Measurements from ENCODE around the gene FHIP1A. TPM values are rescaled to one million over a fixed set of nuclear protein-coding genes. Genes with fewer than 3 reads are reported as not detected.

Gene FHIP1A
- total and polyA plus RNA-seq, 7 experiments from 2014 or later: 0.05 to 2.7 (median 1.9) TPM; not detected in 2

DNA sequence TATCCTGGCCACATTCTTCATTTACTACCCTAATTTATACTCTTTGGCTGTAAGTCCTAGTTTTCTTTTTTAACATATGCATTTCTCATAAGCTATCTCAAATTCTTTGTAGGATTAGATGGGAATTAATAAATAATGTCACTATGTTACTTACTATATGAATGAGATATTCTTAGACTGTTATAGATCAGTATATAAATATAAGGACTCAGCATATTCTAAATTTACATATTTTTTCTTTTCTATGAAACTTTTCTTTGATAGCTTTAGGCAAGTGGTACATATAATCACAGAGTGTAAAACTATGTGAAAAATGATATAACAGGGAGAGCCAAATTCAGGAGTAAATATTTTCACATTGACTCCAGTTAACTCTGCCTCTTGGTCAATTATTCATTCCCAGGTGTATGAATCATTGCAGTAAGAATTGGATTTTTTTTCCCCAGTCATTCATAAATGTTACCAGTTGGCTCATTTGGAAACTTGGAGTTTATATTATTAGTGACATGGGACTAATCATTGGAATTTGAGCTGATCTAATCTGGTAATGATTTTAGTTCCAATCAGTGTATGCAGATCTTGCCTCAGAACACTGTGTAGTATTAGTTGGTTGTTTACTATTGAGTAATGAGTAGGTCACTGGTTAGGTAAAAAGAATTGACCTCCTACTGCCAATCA is 25.3 kb downstream of the FHIP1A start:
- no peaks in the 10 kb centered on the region for H3K27me3 ChIP-seq (ENCODE audit: control insufficient read depth in 2 of 2, insufficient read depth in 2 of 2, low read length in 2 of 2)
- peaks cover 0 to 16% (median 4%) of the 10 kb centered on the region in 5 donors for H3K27me3 Mint-ChIP-seq
- intact Hi-C loops (cut with micrococcal nuclease): no loop called here
- CTCF ChIA-PET: no interaction called here
- no peak for DNase-seq
- no peak overlapping the region for H3K27ac Mint-ChIP-seq
- H3K4me1 Mint-ChIP-seq: peaks cover 0 to 4% (median 0%) of the 10 kb centered on the region in 7 donors
- POLR2A ChIA-PET: no interaction called here
- H3K9me3 ChIP-seq (ENCODE audit: control insufficient read depth in 2 of 3, low read length in 3 of 3): no peaks in the 10 kb centered on the region
- no peak for ATAC-seq
- H3K4me1 ChIP-seq (ENCODE audit: control insufficient read depth in 2 of 2, insufficient read depth in 2 of 2, low read length in 2 of 2): no peaks in the 10 kb centered on the region
- no peak overlapping the region for H3K4me3 Mint-ChIP-seq
- no peak overlapping the region for H3K4me3 ChIP-seq (ENCODE audit: low read length)
- H3K9me3 Mint-ChIP-seq: peaks cover 0 to 4% (median 0%) of the 10 kb centered on the region in 11 donors
- H3K36me3 Mint-ChIP-seq: peaks cover 0 to 4% (median 0%) of the 10 kb centered on the region in 5 donors
- H3K27ac ChIP-seq (ENCODE audit: low read depth, low read length): no peak overlapping the region
- no peaks in the 10 kb centered on the region for H3K36me3 ChIP-seq (ENCODE audit: control insufficient read depth in 2 of 3, insufficient read depth in 3 of 3, low read length in 3 of 3)

- Mint-ChIP-seq H3K27me3 (peaks cover 0 to 25% (median 5%) of the 10 kb centered on the region in 5 donors), H3K9me3 (peaks cover 0 to 4% (median 0%) of the 10 kb centered on the region in 11 donors), H3K4me3 (no peak overlapping the region), H3K27ac (no peak overlapping the region), H3K4me1 (no peaks in the 10 kb centered on the region), H3K36me3 (peaks cover 0 to 4% (median 0%) of the 10 kb centered on the region in 5 donors)
- Histone ChIP-seq H3K4me3 (ENCODE audit: low read length) (no peak overlapping the region), H3K36me3 (ENCODE audit: control insufficient read depth in 2 of 3, insufficient read depth in 3 of 3, low read length in 3 of 3) (no peaks in the 10 kb centered on the region), H3K27me3 (ENCODE audit: control insufficient read depth in 2 of 2, insufficient read depth in 2 of 2, low read length in 2 of 2) (no peaks in the 10 kb centered on the region), H3K9me3 (ENCODE audit: control insufficient read depth in 2 of 3, low read length in 3 of 3) (no peaks in the 10 kb centered on the region), H3K27ac (ENCODE audit: low read depth, low read length) (no peak overlapping the region), H3K4me1 (ENCODE audit: control insufficient read depth in 2 of 2, insufficient read depth in 2 of 2, low read length in 2 of 2) (no peaks in the 10 kb centered on the region)
- ChIA-PET POLR2A (no interaction called here), CTCF (no interaction called here)
- no peak for DNase-seq
- ATAC-seq: no peak
- intact Hi-C loops (cut with micrococcal nuclease): no loop called here
These were observed 27.1 kb downstream of the FHIP1A start for GRCh38 chr4:151436093-151436518.

GRCh38 chr4:151437505-151437904 is 28.5 kb downstream of the FHIP1A start:
- Mint-ChIP-seq H3K36me3 (peaks cover 0 to 4% (median 0%) of the 10 kb centered on the region in 5 donors), H3K27ac (no peak overlapping the region), H3K4me3 (no peak overlapping the region), H3K27me3 (peaks cover 0 to 24% (median 5%) of the 10 kb centered on the region in 5 donors), H3K9me3 (peaks cover 0 to 2% (median 0%) of the 10 kb centered on the region in 11 donors), H3K4me1 (no peaks in the 10 kb centered on the region)
- Histone ChIP-seq H3K36me3 (ENCODE audit: control insufficient read depth in 2 of 3, insufficient read depth in 3 of 3, low read length in 3 of 3) (no peaks in the 10 kb centered on the region), H3K4me1 (ENCODE audit: control insufficient read depth in 2 of 2, insufficient read depth in 2 of 2, low read length in 2 of 2) (no peaks in the 10 kb centered on the region), H3K27ac (ENCODE audit: low read depth, low read length) (no peak overlapping the region), H3K27me3 (ENCODE audit: control insufficient read depth in 2 of 2, insufficient read depth in 2 of 2, low read length in 2 of 2) (no peaks in the 10 kb centered on the region), H3K4me3 (ENCODE audit: low read length) (no peak overlapping the region), H3K9me3 (ENCODE audit: control insufficient read depth in 2 of 3, low read length in 3 of 3) (no peaks in the 10 kb centered on the region)
- DNase-seq (no peak), ATAC-seq (no peak)
- CTCF ChIA-PET: interaction anchor here (1.0 kb wide), 1 partner anchor 60 kb away, joined by 3 read pairs; no protein-coding TSS in a partner anchor
- intact Hi-C loops (cut with micrococcal nuclease): no loop called here
- POLR2A ChIA-PET: no interaction called here

DNA sequence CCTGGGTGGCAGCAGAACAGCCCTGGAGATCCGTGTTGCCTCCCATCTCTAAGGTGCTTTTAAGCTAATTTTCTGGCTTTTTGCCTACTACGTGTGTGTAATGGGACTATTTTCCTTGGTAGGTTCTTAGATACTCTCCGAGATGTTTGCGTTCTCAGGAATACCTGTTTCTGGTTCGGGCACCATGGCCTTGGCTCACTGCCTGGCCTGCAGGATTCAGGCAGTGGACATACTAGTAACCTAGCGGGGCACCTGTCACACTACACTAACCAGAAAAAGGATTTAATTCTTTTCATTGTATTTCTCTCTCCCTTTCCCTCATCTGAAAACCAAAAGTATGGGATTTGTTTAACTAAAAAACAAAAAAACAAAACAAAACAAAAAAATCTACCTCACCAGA is 29.2 kb downstream of the FHIP1A start:
- H3K9me3 Mint-ChIP-seq: no peaks in the 10 kb centered on the region
- POLR2A ChIA-PET: no interaction called here
- no peak overlapping the region for H3K27ac Mint-ChIP-seq

GRCh38 chr4:151439320-151439719 is 30.3 kb downstream of the FHIP1A start:
- Mint-ChIP-seq H3K27me3 (peaks cover 0 to 24% (median 12%) of the 10 kb centered on the region in 5 donors), H3K27ac (no peak overlapping the region), H3K36me3 (peaks cover 0 to 3% (median 0%) of the 10 kb centered on the region in 5 donors), H3K4me3 (no peak overlapping the region), H3K4me1 (no peaks in the 10 kb centered on the region), H3K9me3 (no peaks in the 10 kb centered on the region)
- H3K4me1 ChIP-seq (ENCODE audit: control insufficient read depth in 2 of 2, insufficient read depth in 2 of 2, low read length in 2 of 2): no peaks in the 10 kb centered on the region
- DNase-seq: no peak
- intact Hi-C loops (cut with micrococcal nuclease): no loop called here
- ATAC-seq: no peak
- no peak overlapping the region for H3K4me3 ChIP-seq (ENCODE audit: low read length)
- H3K9me3 ChIP-seq (ENCODE audit: control insufficient read depth in 2 of 3, low read length in 3 of 3): no peaks in the 10 kb centered on the region
- H3K36me3 ChIP-seq (ENCODE audit: control insufficient read depth in 2 of 3, insufficient read depth in 3 of 3, low read length in 3 of 3): no peaks in the 10 kb centered on the region
- POLR2A ChIA-PET: no interaction called here
- no peak overlapping the region for H3K27ac ChIP-seq (ENCODE audit: low read depth, low read length)
- CTCF ChIA-PET: no interaction called here
- no peaks in the 10 kb centered on the region for H3K27me3 ChIP-seq (ENCODE audit: control insufficient read depth in 2 of 2, insufficient read depth in 2 of 2, low read length in 2 of 2)

More for the DNA sequence above, 29.2 kb downstream of the FHIP1A start:
- peaks cover 0 to 4% (median 0%) of the 10 kb centered on the region in 5 donors for H3K36me3 Mint-ChIP-seq
- H3K4me1 Mint-ChIP-seq: no peaks in the 10 kb centered on the region
- CTCF ChIA-PET: no interaction called here
- H3K9me3 ChIP-seq (ENCODE audit: control insufficient read depth in 2 of 3, low read length in 3 of 3): no peaks in the 10 kb centered on the region
- intact Hi-C loops (cut with micrococcal nuclease): no loop called here
- no peak for DNase-seq
- no peak overlapping the region for H3K4me3 Mint-ChIP-seq
- no peak overlapping the region for H3K4me3 ChIP-seq (ENCODE audit: low read length)
- no peak overlapping the region for H3K27ac ChIP-seq (ENCODE audit: low read depth, low read length)
- peaks cover 0 to 18% (median 4%) of the 10 kb centered on the region in 5 donors for H3K27me3 Mint-ChIP-seq
- H3K36me3 ChIP-seq (ENCODE audit: control insufficient read depth in 2 of 3, insufficient read depth in 3 of 3, low read length in 3 of 3): no peaks in the 10 kb centered on the region
- ATAC-seq: no peak
- H3K27me3 ChIP-seq (ENCODE audit: control insufficient read depth in 2 of 2, insufficient read depth in 2 of 2, low read length in 2 of 2): no peaks in the 10 kb centered on the region
- H3K4me1 ChIP-seq (ENCODE audit: control insufficient read depth in 2 of 2, insufficient read depth in 2 of 2, low read length in 2 of 2): no peaks in the 10 kb centered on the region

DNA sequence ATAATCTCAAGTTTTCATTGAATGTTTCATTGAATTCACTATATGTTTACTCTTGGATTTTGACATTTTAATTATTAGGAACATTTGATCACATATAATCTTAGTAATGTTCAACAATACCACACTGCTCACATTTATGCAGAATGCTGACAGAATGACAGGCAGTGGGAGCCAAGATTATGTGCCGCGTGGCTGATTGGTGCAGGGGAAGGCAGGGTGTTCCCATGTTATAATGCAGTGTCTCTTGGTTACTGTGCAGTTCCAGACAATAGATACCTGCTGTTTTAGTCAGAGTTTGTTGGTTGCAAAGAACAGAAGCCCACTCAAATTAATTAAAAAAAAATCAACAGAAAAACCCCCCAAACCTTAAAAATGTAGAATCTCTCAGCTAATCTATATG is 33.0 kb downstream of the FHIP1A start:
- Histone ChIP-seq H3K27ac (ENCODE audit: low read depth, low read length) (no peak overlapping the region), H3K27me3 (ENCODE audit: control insufficient read depth in 2 of 2, insufficient read depth in 2 of 2, low read length in 2 of 2) (no peaks in the 10 kb centered on the region), H3K36me3 (ENCODE audit: control insufficient read depth in 2 of 3, insufficient read depth in 3 of 3, low read length in 3 of 3) (no peaks in the 10 kb centered on the region), H3K4me3 (ENCODE audit: low read length) (no peak overlapping the region), H3K4me1 (ENCODE audit: control insufficient read depth in 2 of 2, insufficient read depth in 2 of 2, low read length in 2 of 2) (no peaks in the 10 kb centered on the region), H3K9me3 (ENCODE audit: control insufficient read depth in 2 of 3, low read length in 3 of 3) (no peaks in the 10 kb centered on the region)
- intact Hi-C loops (cut with micrococcal nuclease): no loop called here
- CTCF ChIA-PET: no interaction called here
- no peak for ATAC-seq
- no peaks in the 10 kb centered on the region for H3K9me3 Mint-ChIP-seq
- H3K27ac Mint-ChIP-seq: no peak overlapping the region
- H3K4me1 Mint-ChIP-seq: no peaks in the 10 kb centered on the region
- POLR2A ChIA-PET: no interaction called here
- H3K4me3 Mint-ChIP-seq: no peak overlapping the region
- no peak for DNase-seq
- peaks cover 12 to 28% (median 17%) of the 10 kb centered on the region in 5 donors for H3K27me3 Mint-ChIP-seq
- H3K36me3 Mint-ChIP-seq: peaks cover 0 to 3% (median 0%) of the 10 kb centered on the region in 5 donors

- no peak overlapping the region for H3K4me3 Mint-ChIP-seq
- no peaks in the 10 kb centered on the region for H3K4me1 Mint-ChIP-seq
- peaks cover 0 to 3% (median 0%) of the 10 kb centered on the region in 5 donors for H3K36me3 Mint-ChIP-seq
- Histone ChIP-seq H3K4me1 (ENCODE audit: control insufficient read depth in 2 of 2, insufficient read depth in 2 of 2, low read length in 2 of 2) (no peaks in the 10 kb centered on the region), H3K4me3 (ENCODE audit: low read length) (no peak overlapping the region), H3K27me3 (ENCODE audit: control insufficient read depth in 2 of 2, insufficient read depth in 2 of 2, low read length in 2 of 2) (no peaks in the 10 kb centered on the region), H3K27ac (ENCODE audit: low read depth, low read length) (no peak overlapping the region), H3K9me3 (ENCODE audit: control insufficient read depth in 2 of 3, low read length in 3 of 3) (no peaks in the 10 kb centered on the region), H3K36me3 (ENCODE audit: control insufficient read depth in 2 of 3, insufficient read depth in 3 of 3, low read length in 3 of 3) (no peaks in the 10 kb centered on the region)
- ChIA-PET CTCF (no interaction called here), POLR2A (no interaction called here)
- intact Hi-C loops (cut with micrococcal nuclease): no loop called here
- no peak overlapping the region for H3K27ac Mint-ChIP-seq
- ATAC-seq (no peak), DNase-seq (no peak)
- peaks cover 12 to 28% (median 17%) of the 10 kb centered on the region in 5 donors for H3K27me3 Mint-ChIP-seq
- no peaks in the 10 kb centered on the region for H3K9me3 Mint-ChIP-seq
These were observed 34.3 kb downstream of the FHIP1A start for GRCh38 chr4:151443247-151443646.
